Esophagus mucosa (tissue), 1 donor: ENCODE measurements around the gene KDELR3. TPM values are rescaled to one million over a fixed set of nuclear protein-coding genes. Genes with fewer than 3 reads are reported as not detected.

Experiments used
- ATAC-seq: fragments of 200-7000 bp; cut with Tn5 transposase; one replicate; pipeline ENCODE4 v1.9.1; 2020
- total RNA-seq: library from RNA; stranded (reverse); gene quantifications from one replicate; pipeline ENCODE4 v1.2.4, GENCODE V29; 2023
- donor health status: DM: yes; HTN: yes; CAD: no.

Gene KDELR3
- total RNA-seq, 1 donor from 2014 or later: 3.2 TPM

- ATAC-seq: no peak
Observed at GRCh38 chr22:38440747-38441350, 27.0 kb upstream of the KDELR3 start.

DNA sequence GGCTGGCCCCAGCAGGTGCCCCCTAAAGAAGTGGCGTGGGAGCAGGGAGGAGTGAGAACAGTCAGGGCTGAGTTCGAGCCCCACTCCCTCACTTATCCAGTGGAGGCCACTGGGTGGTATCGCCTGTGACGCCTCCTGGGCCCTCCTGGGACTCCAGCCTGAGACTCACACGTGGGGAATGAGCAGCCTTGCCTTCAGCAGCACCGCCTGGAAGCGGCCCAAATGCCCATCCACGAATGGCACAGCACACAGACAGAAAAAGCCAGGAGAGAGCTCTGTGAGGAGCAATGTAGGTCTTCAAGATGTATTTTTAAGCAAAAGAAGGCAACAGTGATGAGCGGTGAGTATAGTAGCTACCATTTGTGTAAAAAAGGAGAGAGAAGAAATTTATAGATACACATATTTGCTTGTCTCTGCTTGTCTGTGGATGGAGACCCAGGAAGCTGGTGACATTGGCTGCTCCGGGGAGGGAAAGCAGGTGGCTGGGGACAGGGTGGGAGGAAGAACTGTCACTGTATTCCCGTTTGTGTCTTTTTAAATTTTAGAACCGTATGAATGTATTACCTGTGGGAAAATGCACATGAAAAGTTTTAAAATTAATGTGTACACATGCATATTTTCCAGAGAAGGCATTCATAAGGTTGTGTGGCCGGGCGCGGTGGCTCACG is 26.1 kb upstream of the KDELR3 start:
- ATAC-seq: no peak

DNA sequence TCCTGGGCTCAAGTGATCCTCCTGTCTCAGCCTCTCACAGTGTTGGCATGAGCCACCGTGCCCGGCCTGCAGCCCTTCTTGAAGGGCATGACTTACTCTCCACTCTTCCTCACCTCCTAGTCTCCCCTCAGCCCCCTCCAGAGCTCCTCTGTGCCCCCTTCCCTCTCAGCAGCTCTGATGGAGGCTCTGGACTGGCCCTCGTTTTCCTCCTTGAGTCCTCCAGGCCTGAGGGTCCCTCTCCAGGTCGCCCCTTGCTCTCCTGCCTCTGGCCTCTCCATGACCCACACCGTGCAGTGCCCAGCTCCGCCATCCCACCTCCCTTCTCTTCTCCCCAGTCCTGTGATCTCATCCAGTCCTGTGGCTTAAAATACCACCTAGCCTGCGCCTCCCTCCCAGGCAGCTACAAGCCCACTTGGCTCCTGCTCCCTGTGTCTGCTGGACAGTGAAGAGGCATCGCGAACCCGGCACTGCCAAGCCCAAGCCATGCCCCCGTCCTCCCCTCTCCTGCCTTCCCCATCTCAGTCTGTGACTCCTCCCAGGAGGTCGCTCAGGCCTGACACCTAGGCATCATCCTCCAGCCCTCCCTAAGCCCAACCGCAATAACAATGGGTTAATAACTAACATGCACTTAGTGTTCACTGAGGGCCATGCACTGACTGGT is 24.8 kb upstream of the KDELR3 start:
- peak; percentile 9 for ATAC-seq

DNA sequence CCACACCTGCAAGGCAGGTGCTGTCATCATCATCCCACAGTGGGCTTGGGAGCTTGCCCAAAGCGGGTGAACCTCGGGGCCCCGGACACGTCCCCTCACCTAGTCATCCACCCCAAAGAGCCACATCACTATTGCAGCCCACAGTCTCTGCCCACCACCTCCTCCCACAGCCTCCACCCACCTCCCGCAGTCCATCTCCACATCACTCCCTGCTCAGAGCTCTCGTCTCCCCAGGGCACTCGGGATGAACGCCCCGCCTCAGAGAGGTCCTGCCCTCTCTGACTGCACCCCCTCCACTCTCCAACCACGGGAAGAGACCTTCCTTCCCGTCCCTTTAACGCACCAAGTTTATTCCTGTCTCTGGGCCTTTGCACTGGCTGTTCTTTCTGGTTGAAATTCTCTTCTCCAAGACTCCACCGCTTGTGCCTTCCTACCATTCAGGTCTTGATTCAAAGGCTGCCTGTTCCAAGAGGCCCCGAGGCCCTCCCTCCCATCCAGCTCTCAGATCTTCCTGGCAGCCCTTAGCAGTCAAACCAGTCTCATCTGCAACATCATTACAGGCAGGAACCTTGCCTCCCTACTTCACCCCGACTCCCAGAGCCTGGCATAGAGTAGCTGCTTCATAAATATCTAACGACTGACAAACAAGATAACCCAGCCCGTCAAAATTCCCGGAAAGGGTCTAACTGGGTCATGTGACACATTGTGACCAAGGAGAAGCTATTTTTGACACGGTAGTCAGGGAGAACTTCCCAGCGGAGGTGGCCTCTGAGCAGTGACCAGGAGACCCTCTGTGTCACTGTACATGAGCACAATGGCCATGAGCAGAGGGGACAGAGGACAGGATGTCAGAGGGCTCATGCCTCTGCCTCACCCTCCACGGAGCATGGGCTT is 24.0 kb upstream of the KDELR3 start:
- ATAC-seq: peak; percentile 55

DNA sequence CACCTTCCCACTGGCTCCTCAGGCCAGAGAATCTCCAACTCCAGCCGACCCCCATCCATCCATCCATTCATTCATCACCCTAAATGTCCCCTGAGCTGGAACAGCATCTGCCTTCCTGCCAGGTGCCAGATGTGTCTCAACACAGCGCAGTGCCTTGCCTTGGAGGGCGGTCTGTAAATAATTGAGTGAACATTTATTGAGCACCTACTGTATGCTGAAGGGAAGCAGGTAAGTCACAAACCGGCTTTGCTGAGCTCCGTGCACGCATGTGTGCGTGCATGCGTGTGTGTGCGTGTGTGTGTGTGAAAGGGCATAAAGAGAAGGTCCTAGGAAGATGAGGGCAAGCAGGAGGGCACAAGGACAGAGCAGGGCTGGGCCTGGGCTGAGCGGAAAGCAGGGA is 23.1 kb upstream of the KDELR3 start:
- ATAC-seq: no peak

DNA sequence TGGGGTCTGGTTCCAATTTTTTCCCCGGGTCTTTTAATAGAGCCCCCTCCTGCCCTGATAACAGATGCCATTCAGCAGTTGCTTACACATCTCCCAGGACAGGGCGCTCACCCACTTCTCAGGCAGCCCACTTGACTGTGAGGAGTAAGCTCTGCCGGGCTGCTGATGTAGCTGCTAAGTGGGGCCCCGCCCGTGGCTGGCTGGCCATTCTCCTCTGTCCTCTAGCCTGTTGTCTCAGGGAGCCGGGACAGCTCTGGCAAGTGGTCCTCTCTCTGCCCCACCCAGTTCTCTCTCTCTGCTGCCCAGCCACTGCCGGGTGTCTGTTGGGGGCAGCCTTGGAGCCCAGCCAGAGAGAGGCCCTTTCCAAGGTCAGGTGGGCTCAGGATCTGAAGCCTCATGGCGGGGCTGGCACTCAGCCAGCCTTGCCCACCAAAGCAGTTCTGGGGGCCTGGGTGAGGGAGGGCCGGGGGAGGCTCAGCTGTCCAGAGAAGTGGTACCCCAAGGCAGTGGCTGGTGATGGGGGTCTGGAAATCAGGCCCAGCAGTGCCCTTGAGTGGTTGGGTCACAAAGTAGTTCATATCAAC is 21.8 kb upstream of the KDELR3 start:
- no peak for ATAC-seq

GRCh38 chr22:38448945-38449745 is 18.8 kb upstream of the KDELR3 start:
- no peak for ATAC-seq

DNA sequence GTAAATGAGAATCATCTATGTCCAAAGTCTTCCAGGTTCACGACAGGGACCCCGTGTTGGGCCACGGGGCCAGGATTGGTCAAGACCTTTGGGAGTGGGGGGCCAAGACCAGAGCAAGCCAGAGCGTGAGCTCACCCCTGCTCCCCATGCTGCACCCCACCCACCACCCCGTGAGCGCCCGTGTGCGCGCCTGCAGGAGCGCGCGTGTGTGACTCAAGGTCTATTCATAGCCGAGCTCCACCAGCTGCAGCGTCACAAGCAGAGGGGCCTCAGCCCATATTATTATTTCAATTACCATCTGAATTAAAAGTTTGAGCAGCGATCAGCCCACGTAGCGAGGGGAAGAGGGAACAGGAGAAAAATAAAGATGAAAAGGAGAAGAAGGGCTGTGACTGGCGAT is 18.1 kb upstream of the KDELR3 start:
- peak; percentile 19 for ATAC-seq

DNA sequence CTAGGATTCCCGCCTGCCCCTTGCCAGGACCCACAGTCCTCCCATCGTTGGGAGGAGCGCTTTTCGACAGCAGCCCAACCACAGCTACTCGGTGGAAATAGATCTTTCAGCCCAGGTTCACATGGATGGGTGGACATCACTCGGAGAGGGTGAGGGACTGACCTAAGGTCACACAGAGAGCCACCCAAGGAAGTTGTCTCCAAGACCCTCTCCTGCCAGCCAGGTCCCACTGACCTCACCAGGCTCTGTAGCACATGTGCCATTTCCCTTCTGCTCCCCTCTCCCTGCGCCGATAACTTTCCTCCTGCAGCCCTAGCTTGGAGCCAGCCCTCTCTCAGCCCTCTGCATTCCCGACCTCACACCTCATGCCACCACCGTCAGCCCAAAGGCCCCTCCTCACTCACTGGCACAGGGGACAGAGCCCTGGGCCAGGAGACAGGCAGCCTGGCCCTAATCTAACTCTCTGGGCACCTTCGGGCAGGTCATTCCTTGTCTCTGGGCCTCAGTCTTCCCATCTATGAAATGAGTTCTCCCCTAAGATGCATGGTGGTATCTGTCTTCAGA is 17.6 kb upstream of the KDELR3 start:
- no peak for ATAC-seq

DNA sequence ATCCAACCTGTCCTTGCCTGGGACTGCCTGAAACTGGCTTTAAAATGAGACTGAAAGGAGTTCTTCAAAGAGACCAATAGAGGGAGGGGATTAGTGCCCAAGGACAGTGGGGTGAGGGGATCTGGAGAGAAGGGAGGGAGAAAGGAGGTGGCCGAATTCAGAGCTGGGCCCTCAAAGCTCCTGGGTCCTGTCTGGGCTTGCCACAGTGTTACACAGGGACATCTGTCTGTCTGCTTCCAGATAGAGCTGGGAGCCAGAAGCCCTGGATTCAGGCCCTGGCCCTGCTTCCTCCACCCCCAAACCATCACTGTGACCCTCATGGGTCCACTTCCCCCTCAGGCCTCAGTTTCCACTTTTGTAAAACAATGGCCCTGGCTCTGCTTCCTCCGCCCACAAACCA is 16.5 kb upstream of the KDELR3 start:
- no peak for ATAC-seq

DNA sequence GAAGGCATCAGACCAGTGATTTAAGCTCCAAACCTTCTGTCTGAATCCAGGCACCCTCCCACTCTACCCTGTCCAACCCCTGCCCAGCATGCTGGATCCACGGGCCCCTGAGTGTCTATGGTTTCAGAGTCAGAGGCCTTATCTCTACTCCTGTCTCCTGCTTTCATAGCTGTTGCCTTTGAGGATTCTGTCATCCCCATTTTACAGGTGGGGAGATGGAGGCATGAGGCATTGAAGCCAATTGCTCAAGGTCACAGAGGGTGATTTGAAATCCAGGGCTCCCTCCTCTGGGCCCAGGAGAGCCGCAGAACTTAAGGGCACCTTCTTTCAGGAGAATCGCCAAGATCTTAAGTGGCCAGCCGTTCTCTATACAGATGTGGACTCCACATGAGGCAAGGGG is 16.0 kb upstream of the KDELR3 start:
- no peak for ATAC-seq

- no peak for ATAC-seq
Observed at GRCh38 chr22:38452373-38453065, 15.4 kb upstream of the KDELR3 start.

DNA sequence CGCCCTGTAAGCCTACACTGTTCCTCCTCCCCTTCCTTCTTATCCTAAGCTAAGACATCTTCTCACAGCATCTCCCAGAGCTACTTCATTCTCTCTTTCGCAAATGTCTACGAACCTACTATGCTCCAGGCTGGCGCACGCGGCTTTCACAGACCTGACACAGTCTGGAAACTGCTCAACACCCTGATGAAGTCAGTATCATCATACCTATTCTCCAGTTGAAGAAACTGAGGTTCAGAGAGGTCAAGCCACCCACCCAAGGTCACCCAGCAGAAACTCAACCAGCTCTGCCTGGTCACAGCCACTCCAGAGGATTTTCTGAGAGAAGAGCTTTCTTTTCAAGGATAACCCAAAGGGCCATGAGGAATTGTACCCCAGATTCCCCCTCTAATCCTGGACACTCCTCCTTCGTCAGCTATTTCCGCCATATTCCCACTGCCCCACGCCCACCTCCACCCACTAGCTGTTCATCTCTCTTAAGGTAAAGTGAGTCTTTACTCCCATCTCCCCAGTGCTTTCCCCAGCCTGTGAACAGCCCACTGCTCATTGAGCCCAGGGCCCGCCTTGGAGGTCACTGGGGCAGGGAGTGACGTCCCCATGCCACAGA is 14.7 kb upstream of the KDELR3 start:
- no peak for ATAC-seq

- no peak for ATAC-seq
Observed at GRCh38 chr22:38453996-38454352, 13.9 kb upstream of the KDELR3 start.

GRCh38 chr22:38454353-38455075 is 13.4 kb upstream of the KDELR3 start:
- no peak for ATAC-seq

GRCh38 chr22:38455076-38455529 is 12.8 kb upstream of the KDELR3 start, which contains the start of gene KCNJ4:
TSS of gene KCNJ4 (minus strand) at chr22:38455199. CDS start at chr22:38428132, 27,067 bp downstream.
- no peak for ATAC-seq

- no peak for ATAC-seq
Observed at GRCh38 chr22:38455530-38456271, 12.2 kb upstream of the KDELR3 start.

DNA sequence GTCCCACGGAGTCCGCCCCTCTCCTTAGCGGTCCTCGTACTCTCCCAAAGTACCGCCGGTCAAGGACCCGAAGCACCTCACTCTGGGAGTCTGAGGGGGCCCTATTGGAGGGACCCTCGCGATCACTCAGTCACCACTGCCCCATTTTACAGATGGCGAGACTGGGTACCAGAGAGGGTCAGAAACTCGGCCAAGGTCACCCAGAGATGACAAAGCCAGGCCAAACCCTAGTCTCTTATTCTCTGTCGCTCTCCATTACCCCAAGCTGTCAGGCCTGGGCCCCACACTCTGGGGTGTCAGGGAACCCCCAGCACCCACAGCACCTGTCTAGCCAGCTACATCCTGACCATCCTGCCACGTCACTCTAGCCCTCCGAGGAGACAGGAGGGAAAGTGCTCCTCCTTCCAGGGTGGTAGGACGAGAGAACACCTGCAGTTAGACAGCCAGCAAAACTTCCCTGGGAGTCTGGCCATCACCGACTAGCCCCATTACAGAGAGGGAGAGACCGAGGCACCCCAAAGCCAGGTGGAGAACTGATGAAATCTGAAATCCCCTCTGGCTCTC is 11.5 kb upstream of the KDELR3 start:
- no peak for ATAC-seq
